Endometrium (tissue), 2 donors: ENCODE results near the gene DESI2.
"Not testable (repeated sequence)": the region's sequence is repeated elsewhere in the genome, so short reads cannot be mapped to it uniquely, and the experiment has no call there.

Source experiments
- FAIRE-seq: peaks from 2 replicates; lab custom pipeline; 2012; peaks lifted over from hg19 to GRCh38; lab: Jason Lieb, UNC
- donor health status: control.
- donor health status: control.

DESI2 gene

DNA sequence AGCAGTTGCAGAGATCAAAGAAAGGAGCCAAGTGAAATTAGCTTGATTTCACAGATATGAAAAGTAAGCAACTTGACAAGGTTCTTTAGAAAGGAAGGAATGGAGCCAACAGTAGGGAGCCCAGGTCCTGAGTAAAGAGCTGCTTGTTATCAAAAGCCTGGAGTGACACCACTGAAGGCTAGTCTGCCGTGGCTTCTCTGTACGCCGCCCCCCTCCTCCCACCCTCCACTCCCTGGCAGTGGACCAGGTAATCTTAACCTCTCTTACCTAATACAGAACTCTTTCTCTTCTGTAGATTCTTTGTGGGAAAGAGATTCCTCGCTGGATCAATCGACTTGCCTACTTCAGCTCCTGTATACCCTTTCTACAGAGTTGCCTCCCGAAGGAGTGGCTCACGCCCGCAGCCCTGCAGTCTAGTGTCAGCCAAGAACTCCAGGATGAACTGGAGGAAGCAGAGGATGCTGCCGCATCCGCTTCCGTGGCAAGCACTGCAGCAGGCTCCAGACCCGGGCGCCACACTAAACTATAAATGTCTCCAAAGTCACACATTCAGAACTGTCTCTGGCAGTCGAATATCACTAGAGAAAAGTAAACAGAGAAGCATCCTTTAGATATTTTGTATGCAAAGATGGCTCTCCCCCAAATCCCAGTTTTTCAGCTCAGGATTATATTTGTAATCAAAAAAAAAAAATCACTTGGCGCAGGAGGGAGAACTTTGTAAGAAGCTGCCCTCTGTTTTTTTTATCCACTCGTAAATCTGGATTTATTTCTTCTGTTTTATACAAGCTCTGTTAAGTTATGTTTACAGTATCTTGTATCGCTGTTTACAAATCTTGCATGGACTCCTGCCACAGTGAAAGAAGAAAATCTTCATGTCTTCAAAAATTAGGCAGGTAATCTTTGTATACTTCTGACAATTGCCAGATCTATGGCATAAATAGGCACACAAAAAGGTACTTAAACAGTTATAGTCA lies 52.6 kb downstream of the DESI2 start:
- peak; percentile 21 for FAIRE-seq

DNA sequence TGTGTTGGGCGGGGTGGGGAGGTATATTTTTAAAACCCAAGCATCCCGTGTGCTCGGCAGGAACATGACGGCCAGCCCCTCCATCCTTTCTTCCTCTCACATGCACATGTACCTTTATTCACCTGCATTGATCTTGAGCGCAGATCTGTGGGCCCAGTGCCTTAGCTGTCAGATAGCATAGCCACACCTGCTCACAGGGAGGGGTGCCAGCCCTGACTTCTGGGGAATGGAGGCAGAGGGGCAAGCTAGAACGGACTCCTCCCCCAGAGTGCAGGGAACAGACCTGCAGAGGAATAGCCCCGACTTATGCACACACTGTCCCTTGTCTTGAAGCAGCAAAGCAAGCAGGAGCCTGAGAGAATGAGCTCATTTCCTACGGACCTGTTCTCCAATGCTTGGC lies 56.1 kb downstream of the DESI2 start:
- FAIRE-seq, result no peak

DNA sequence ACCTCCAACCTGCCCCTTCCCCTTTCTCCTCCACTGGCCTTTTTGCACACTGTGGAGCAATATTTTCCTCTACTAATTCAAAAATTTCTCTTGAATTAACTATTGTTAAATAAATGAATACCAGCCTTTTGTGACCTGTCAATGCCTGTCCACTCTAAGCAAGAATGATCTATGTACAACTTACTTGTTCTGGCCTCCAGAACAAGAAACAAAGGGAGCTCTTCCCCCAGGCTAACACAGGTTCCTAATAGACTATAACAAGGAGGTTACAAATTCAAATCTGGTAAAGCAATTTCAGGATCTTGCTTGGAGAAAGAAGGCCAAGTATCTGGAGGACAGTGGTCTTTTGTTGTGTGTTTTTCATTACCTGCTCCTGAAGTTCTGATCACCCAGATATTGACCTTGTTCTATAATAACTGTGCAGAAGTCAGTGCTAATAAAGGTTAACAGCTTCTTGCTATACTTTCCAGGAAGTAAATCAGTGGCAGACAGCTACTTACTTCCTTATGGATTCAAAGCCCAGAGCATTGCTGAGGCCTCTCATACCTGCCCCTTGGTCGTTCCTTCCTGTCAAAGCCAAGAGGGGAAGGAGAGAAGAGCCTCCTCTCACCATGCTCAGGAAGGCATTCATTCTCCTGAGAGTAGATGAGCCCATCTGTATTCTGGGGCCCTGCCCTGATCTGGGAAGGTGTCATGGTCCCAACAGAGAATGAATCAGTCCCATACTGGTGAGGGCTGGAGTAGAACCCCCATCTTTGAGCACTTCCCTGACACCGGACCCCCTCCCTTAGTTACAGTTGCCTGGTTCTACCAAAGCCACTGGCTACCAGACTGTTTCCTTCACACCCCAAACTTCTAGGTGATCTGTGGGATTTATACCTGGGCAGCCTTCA lies 56.8 kb downstream of the DESI2 start:
- no peak for FAIRE-seq

DNA sequence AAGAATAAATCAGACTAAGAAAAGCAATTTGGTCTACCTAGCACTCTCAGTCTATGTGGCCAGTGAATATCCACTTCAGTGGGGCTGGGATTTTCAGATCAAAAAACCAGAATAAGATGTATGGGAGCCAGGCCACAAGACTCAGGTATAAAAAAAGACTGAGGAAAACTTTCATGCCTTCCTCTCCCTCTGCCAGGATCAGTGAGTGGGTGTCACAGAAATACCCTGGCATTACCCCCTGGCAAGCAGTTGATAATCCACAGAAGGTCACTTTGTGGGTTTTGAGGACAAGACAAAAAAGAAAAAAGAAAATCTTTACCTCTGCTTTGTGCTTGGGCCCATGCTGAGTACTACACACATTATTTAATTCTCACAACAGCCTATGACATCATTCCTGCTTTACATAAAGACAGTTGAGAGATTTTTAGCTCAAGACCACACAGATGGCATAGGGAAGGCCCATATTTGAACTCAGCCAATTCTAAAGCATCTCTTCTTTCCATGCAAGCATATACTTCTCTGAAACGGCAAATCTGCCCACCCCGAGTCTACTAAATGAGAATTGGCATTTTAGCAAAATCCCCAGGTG lies 57.6 kb downstream of the DESI2 start:
- no peak for FAIRE-seq

DNA sequence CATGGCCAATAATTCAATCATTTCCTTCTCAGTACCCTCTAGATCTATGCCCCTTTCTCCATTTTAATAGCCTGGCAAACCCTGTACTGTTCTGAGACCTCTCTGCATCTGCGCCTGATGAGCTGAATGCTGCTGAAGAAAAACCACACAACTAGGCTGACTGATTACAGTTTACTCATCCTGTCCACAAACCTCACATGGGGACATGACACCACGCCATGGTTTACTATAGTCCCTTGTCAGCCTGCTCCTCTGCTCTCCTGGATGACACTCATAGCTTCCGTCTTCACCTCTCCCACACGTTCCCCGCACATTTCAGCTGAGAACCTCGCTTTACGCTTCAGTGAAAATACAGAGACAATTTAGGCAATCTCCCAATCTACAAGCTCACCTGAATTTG lies 59.7 kb downstream of the DESI2 start:
- no peak for FAIRE-seq

DNA sequence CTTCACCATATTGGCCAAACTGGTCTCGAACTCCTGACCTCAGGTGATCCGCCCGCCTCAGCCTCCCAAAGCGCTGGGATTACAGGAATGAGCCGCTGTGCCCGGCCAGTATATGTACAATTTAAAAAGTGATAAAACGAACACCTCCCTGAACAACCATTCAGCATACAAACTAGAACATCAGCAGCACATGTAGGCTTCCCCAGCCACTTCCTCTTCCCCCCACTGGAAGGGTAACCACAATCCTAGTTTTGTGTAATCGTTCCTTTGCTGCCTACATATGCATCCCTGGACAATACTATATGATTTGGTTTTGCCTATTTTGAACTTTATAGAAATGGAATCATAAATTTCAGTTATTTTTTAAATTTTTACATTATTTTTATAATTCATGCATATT lies 60.4 kb downstream of the DESI2 start:
- FAIRE-seq, result no peak

DNA sequence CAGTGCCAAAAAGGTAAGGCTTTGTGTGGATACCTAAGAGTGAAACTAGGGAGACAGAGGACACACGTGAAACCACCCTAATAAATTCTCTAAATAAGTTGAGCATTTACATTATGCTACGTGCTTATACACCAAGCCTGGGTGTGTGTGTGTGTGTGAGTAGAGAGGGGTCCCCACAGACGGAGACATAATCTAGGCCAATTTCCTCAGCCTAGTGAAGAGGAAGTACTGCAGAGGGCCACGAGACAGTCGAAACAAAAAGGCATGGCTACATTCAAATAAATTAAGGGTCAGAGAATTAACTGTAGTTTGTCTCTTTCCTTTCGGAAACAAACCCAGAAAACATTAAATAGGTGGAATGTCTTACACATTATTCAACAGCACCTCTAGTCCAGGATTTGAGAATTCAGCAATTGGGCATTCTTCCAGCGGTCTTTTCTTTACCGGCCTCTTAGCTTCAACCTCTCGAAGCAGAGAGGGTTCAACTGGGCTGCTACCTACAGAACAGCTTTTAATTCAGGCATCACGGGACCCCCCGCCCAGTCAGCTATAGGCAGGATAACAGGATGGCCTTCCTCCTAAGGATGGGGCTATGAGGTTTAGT lies 75.0 kb downstream of the DESI2 start:
- FAIRE-seq, result no peak

DNA sequence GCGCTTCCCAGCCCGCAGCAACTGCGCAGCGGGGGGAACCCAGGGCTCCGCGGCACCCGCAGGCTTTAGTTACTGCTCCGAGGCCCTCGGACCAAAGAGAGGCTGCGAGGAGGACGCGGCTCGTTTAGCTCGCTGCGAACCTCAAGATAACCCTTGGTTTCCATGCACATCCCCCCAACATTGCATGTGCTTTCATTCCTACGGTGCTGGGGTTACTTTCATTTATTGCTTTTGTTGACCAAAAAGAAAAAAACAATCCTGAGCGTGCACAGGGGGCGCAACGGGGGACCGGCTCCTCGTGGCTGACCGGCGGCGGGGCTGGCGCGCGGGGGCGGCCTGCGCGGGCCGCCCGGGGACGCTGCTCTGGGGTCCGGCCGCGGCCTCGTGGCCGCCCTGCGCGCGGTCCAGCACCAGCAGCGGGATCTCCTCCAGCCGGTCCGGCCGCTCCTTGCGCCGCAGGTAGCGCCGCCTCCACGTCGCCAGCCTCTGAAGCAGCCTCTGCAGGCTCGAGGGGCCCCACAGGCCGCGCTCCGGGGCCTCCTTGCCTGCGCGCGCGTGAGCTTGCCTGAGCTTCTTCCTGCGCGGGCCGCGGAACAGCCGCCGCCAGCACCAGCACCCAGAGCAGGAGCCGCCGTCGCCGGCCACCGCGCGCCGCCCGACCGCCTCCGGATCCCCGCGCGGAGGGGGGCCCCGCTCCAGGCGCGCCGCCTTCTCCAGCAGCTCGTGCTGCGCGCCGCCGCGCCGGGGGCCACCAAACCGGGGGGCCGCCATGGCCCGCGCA lies 77.4 kb downstream of the DESI2 start:
- no peak for FAIRE-seq

DNA sequence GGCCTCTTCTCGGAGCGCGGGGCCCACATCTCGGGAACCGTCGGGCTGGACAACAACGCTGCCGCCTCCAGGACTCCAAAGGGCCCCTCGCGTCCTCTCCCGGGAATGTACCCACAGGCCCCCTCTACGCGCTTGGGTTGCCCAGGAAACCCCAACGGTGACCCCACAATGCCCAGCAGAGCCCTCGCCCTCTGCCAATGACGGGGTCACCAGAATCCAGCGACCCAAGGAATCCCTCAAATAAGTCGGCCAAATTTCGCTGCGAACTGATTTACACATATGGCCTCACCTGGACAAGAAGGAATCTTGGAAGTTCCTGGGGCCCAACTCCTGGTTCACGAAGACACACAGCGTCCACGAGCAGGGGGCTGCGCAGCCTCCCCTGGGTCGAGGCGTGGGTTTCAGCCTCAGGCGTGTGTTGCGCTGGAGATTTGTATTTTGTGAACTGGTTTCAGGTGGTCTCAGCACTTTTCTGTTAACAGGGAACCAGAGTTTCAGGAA lies 78.1 kb downstream of the DESI2 start:
- no peak for FAIRE-seq

DNA sequence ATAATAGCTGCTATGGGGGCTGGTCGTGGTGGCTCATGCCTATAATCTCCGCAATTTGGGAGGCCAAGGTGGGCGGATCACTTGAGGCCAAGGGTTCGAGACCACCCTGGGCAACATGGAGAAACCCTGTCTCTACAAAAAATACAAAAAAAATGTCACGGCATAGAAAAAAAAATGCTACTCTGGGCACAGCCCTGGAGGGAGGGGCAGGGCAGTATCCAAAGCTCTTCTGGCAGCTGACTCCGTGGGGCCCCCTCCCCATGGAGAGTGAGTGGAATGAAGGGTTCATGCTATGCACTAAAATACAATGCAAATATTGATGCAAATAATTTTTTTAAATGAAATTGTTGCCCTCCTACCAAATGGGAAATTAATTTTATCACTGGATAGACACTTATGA lies 78.7 kb downstream of the DESI2 start:
- FAIRE-seq, result no peak

DNA sequence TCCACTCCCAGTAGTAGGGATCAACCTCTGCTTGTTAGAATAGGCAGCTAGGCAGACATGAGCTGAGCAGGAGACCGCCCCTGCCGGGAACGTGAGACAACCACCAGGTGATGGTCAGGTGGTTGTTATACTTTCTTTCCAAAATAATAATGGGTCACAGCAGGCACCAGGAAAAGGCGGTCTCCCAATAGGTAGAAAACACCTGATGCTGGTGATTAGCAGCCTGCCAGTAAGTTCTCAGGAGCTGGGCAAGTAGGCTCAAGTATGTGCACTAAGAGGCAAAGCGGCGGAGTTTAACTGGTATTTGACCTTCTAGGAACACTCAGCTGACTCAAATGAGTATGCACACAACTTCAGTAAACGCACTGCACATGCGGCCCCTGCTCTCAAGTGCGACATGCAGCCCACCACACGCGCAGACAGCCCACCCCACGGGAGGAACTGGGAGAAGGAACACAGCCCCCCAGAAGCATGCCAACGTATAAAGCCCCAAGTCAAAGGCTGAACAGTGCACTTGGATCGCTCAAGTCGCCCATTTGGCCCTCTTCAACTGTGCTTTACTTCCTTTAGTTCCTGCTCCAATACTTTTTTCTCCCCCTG lies 80.0 kb downstream of the DESI2 start:
- FAIRE-seq, result no peak

DNA sequence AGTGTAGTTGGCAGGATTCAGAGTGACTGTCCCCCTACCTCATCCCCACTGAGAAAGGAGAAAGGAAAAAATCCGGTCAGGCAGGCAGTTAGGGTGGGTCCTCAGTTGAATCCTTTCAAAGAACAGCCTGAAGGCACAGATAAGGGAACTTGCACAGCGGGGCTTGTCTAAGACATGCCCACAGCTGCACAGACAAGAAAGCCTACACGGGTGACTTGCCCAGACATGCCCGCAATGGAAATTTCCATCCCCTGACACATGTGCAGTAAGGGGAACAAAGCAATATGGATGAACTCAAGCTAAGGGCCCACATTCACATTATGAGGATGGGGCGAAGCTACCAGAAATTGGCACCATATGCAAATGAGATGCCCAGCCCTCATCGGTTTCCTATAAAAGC lies 82.5 kb downstream of the DESI2 start:
- FAIRE-seq, result no peak

DNA sequence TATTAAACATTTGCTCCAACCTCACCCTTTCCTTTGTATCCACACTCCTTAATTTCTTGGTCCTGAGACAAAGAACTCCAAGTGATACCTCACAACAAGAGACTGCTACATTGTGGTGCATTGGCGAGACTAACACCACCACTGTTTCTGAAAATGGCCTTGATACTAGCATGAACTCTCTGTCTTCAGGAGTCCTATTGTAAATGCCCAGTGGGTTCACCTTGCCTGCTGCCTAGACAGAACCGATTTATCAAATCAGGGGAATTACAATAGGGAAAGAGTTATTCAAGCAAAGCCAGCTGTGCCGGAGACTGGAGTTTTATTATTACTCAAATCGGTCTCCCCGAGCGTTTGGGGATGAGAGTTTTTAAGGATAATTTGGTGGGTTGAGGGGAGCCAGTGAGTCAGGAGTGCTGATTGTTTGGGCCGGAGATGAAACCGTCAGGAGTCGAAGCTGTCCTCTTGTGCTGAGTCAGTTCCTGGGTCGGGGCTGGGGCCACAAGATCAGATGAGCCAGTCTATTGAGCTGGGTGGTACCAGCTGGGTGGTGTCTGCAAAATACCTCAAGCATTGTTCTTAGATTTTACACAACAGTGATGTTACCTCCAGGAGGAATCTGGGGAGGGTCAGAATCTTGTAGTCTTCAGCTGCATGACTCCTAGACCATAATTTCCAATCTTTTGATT lies 83.1 kb downstream of the DESI2 start:
- FAIRE-seq, result no peak

DNA sequence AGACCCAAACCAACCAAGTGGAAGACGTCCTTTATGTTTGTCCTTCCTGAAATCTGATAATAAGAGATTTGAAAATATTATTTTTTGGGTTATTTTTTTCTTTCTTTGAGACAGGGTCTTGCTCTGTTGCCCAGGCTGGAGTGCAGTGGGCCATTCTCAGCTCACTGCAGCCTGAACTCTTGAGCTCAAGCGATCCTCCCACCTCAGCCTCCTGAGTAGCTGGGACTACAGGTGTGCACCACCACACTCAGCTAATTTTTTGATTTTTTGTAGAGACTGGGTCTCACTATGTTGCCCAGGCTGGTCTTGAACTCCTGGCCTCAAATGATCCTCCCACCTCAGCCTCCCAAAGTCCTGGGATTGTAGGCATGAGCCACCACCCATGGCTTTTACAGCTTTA lies 86.2 kb downstream of the DESI2 start:
- FAIRE-seq, result not testable (repeated sequence)

DNA sequence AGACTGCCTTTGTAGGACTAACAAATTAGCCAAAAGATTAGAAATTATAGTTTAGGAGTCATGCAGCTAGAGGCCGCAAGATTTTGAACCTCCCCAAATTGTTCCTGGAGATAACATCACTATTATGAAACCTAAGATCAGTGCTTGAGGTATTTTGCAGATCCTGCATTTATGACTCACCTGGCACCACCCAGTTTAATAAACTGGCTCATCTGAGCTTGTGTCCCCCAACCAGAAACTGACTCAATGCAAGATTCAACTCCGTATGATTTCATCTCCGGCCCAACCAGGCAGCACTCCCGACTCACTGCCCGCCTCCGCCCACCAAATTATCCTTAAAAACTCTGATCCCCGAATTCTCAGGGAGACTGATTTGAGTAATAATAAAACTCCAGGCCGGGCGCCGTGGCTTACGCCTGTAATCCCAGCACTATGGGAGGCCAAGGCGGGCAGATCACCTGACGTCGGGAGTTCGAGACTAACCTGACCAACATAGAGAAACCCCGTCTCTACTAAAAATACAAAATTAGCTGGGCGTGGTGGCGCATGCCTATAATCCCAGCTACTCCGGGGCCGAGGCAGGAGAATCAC lies 87.2 kb downstream of the DESI2 start:
- not testable (repeated sequence) for FAIRE-seq

DNA sequence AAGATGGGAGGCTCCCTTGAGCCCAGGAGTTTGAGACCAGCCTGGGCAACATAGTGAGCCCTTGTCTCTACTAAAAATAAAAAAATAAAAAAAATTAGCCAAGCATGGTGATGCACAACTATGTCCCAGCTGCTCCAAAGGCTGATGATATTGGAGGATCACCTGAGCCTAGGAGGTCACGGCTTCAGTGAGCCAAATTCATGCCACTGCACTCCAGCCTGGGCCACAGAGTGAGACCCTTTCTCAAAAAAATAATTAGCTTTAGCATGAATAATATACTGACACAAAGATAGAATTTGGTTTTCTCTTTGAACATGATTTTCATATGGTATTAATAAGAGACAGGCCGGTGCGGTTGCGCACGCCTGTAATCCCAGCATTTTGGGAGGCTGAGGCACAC lies 88.8 kb downstream of the DESI2 start:
- FAIRE-seq, result no peak

DNA sequence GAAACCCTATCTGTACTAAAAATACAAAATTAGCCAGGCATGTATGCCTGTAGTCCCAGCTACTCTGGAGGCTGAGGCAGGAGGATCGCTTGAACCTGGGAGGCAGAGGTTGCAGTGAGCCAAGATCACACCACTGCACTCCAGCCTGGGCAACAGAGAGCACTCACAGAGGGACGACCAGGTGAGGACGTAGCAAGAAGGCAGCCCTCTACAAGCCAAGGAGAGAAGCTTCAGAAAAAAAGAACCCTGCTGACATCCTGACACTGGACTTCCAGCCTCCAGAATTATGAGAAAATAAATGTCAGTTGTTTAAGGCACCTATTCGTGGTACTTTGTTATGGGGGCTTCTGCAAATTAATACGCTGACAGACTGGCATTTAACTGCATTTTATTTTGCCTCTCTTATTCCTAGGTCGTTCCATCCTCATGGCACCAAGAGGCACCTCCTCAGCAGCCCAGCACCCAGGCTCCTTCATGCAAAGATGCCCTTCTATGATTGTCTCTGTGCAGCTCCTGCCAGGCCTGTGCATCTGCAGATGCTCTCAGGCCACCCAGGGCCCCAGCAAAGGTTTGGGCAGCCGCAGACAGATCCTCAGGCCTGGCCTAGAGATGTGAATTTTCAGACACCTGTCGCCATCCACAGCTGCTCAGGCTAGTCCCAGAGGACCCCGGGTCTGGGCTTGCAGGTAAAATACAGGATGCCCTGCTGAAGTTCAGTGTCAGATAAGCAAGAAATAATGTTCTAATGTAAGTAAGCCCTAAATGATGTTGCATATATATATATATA lies 96.5 kb downstream of the DESI2 start:
- no peak for FAIRE-seq

DNA sequence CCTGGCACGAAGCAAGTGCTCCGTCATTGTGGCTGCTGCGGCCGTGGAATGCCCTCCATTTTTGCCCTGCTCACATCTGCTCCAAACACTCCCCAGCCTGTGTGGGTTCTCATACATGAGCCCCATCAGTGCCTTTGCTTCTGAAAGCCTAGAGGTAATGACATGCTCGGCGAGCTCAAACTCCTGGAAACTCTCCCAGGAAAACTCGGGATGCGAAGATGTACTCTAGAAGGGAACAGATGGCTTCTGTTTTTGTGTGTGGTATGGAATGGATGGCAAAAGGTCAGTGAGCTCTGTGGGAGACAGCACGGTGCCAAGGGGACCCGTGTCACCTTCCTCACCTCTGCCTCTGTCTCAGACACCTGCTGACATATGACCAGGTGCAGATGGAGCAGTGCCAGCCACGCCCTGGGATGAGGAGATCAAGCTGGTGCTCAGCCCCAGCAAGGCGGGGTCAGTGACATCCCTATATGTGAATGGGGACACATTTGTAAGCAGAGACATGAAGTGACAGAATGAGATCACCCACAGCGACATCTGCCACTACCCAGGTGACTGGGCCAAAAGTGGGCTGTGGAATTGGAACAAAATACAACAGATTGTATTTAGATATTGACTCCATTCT lies 98.5 kb downstream of the DESI2 start:
- no peak for FAIRE-seq

DNA sequence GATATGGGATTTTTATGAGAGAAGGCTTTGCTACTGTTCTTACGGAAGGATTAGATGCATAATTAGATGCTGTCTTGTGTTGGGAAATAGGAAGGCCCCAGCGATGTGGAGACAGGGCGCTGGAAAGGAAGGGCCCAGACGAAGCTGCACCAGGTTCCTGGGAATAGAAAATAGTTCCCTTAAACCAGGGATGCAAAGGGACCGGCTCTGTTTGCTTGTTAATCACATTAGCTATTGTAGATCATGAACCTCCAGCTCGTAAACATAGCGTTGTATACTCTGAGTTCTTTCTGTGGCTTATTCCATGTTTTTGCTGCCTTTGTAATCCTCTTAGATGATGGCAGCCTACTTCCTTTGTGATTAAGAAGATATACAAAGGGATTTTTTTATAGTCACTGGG lies 102.7 kb downstream of the DESI2 start:
- no peak for FAIRE-seq
